ENCODE results near the gene SND1. TPM values are rescaled to one million over a fixed set of nuclear protein-coding genes. Genes with fewer than 3 reads are reported as not detected.

The SND1 gene
- total RNA-seq, 1 experiment from 2014 or later: 274 TPM

- intact Hi-C loops (cut with micrococcal nuclease; ENCODE audit: unreplicated experiment): loop anchor here (5.0 kb wide), 1 partner anchor 98 kb away; no protein-coding TSS in a partner anchor
- H3K36me3 Mint-ChIP-seq (ENCODE audit: insufficient read depth, unreplicated experiment): peaks cover 20% of the 10 kb centered on the region
- ChIA-PET CTCF (no interaction called here), POLR2A (no interaction called here)
- no peaks in the 10 kb centered on the region; the same call in none of the 2 replicates for H3K36me3 ChIP-seq (ENCODE audit: control insufficient read depth, insufficient read depth, low read length)
- peaks cover 11% of the 10 kb centered on the region for H3K4me1 Mint-ChIP-seq (ENCODE audit: low read depth, unreplicated experiment)
- TF ChIP-seq CTCF (IDR thresholded peaks at IDR 0.05; ENCODE audit: insufficient read depth in 1 of 2, low read depth in 1 of 2, low read length in 1 of 2, severe bottlenecking in 1 of 2, unreplicated experiment in 1 of 2): no peak
- H3K9me3 Mint-ChIP-seq (ENCODE audit: unreplicated experiment): no peaks in the 10 kb centered on the region
- peak in 1 of 2 experiments; percentile 35 for DNase-seq
- H3K27me3 ChIP-seq (replicated peaks; ENCODE audit: control insufficient read depth, insufficient read depth, low read length): no peaks in the 10 kb centered on the region
- H3K27ac Mint-ChIP-seq (ENCODE audit: unreplicated experiment): no peak overlapping the region
- no peak overlapping the region for H3K4me3 ChIP-seq (ENCODE audit: low read depth, low read length)
- no peak overlapping the region for H3K4me3 Mint-ChIP-seq (ENCODE audit: unreplicated experiment)
- H3K9me3 ChIP-seq: no peaks in the 10 kb centered on the region
- H3K4me1 ChIP-seq: no peaks in the 10 kb centered on the region
- H3K27me3 Mint-ChIP-seq (ENCODE audit: insufficient read depth, unreplicated experiment): no peaks in the 10 kb centered on the region
- no TSS peak for BruUV-seq (replicated peaks)
These were observed 387.6 kb downstream of the SND1 start for GRCh38 chr7:128039544-128039953.

GRCh38 chr7:128040205-128040604 lies 388.2 kb downstream of the SND1 start:
- TF ChIP-seq CTCF (IDR thresholded peaks at IDR 0.05; ENCODE audit: insufficient read depth in 1 of 2, low read depth in 1 of 2, low read length in 1 of 2, severe bottlenecking in 1 of 2, unreplicated experiment in 1 of 2): no peak
- H3K4me1 ChIP-seq: no peaks in the 10 kb centered on the region
- Mint-ChIP-seq H3K9me3 (ENCODE audit: unreplicated experiment) (no peaks in the 10 kb centered on the region), H3K27ac (ENCODE audit: unreplicated experiment) (no peak overlapping the region), H3K4me3 (ENCODE audit: unreplicated experiment) (no peak overlapping the region), H3K4me1 (ENCODE audit: low read depth, unreplicated experiment) (peaks cover 11% of the 10 kb centered on the region), H3K36me3 (ENCODE audit: insufficient read depth, unreplicated experiment) (peaks cover 23% of the 10 kb centered on the region), H3K27me3 (ENCODE audit: insufficient read depth, unreplicated experiment) (no peaks in the 10 kb centered on the region)
- DNase-seq: no peak
- no peaks in the 10 kb centered on the region for H3K27me3 ChIP-seq (replicated peaks; ENCODE audit: control insufficient read depth, insufficient read depth, low read length)
- CTCF ChIA-PET: no interaction called here
- POLR2A ChIA-PET: no interaction called here
- BruUV-seq (replicated peaks): no TSS peak
- no peaks in the 10 kb centered on the region; the same call in none of the 2 replicates for H3K36me3 ChIP-seq (ENCODE audit: control insufficient read depth, insufficient read depth, low read length)
- H3K9me3 ChIP-seq: no peaks in the 10 kb centered on the region
- H3K4me3 ChIP-seq (ENCODE audit: low read depth, low read length): no peak overlapping the region
- intact Hi-C loops (cut with micrococcal nuclease; ENCODE audit: unreplicated experiment): no loop called here

GRCh38 chr7:128041203-128041602 lies 389.2 kb downstream of the SND1 start:
- H3K4me1 Mint-ChIP-seq (ENCODE audit: low read depth, unreplicated experiment): peaks cover 11% of the 10 kb centered on the region
- no peaks in the 10 kb centered on the region for H3K27me3 Mint-ChIP-seq (ENCODE audit: insufficient read depth, unreplicated experiment)
- no peaks in the 10 kb centered on the region for H3K9me3 Mint-ChIP-seq (ENCODE audit: unreplicated experiment)
- Histone ChIP-seq H3K9me3 (no peaks in the 10 kb centered on the region), H3K27me3 (replicated peaks; ENCODE audit: control insufficient read depth, insufficient read depth, low read length) (no peaks in the 10 kb centered on the region), H3K4me3 (ENCODE audit: low read depth, low read length) (no peak overlapping the region), H3K36me3 (ENCODE audit: control insufficient read depth, insufficient read depth, low read length) (no peaks in the 10 kb centered on the region; the same call in none of the 2 replicates), H3K4me1 (no peaks in the 10 kb centered on the region)
- H3K27ac Mint-ChIP-seq (ENCODE audit: unreplicated experiment): no peak overlapping the region
- ChIA-PET CTCF (no interaction called here), POLR2A (no interaction called here)
- TF ChIP-seq CTCF (IDR thresholded peaks at IDR 0.05; ENCODE audit: insufficient read depth in 1 of 2, low read depth in 1 of 2, low read length in 1 of 2, severe bottlenecking in 1 of 2, unreplicated experiment in 1 of 2): no peak
- H3K36me3 Mint-ChIP-seq (ENCODE audit: insufficient read depth, unreplicated experiment): peaks cover 33% of the 10 kb centered on the region
- intact Hi-C loops (cut with micrococcal nuclease; ENCODE audit: unreplicated experiment): no loop called here
- BruUV-seq (replicated peaks): no TSS peak
- no peak overlapping the region for H3K4me3 Mint-ChIP-seq (ENCODE audit: unreplicated experiment)
- DNase-seq: no peak
